Lung microvascular endothelial cell (primary cell): Measurements from ENCODE around the gene LRRC8A. TPM values are rescaled to one million over a fixed set of nuclear protein-coding genes. Genes with fewer than 3 reads are reported as not detected.
"Not testable (repeated sequence)": the region's sequence is repeated elsewhere in the genome, so short reads cannot be mapped to it uniquely, and the experiment has no call there.

Experiments used
- DNase-seq, 2 donors: peaks; one replicate each; pipeline versions ENCODE4 v3.0.0 to v3.0.0-alpha.2; 2010; ENCODE audit warnings: low read depth in 2 of 2
- total RNA-seq: library from RNA; depleted of rRNA; stranded (reverse); fragments of >200 nt; gene quantifications from 2 replicates; pipeline ENCODE4 v1.2.1, GENCODE V29; 2014

Gene LRRC8A
- total RNA-seq, 1 donor from 2014 or later = 101 TPM

DNA sequence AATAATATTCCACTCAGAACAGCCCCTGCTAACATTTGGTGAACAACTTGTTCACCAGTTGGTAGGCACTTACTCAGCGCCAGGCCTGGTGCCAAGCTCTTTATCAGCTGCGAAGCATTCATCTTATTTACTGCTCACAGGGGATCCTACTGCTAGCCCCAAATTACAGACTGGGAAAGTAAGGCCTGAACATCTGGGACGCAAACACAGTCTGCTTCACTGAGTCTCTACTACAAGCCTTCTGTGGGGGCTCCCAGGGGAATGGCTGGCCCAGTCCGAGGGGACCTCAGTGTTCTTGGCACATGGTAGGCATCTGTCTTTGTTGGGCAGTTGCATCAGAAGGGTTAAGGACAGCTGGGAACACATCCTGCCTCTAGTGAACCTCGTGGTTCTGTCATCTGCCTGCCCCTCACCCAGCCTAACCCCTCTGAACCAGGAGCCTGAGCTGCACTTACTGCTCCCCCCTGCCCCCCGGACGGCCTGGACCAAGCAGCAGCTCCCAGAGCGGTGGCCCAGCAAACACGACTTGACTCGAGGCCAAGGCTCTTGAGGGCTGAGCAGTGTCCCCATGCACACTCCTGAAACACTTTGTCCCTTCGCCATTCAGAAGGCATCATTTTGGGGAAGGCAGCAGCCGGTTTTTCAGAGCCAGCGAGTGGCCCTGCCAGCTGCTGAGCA, 38.6 kb downstream of the LRRC8A start, which contains the start of gene PHYHD1:
TSS of gene PHYHD1 (plus strand) at position 602 of the 678 bp plus-strand sequence. CDS start 1,342 bp downstream, outside the sequence.
- DNase-seq = no peak

DNA sequence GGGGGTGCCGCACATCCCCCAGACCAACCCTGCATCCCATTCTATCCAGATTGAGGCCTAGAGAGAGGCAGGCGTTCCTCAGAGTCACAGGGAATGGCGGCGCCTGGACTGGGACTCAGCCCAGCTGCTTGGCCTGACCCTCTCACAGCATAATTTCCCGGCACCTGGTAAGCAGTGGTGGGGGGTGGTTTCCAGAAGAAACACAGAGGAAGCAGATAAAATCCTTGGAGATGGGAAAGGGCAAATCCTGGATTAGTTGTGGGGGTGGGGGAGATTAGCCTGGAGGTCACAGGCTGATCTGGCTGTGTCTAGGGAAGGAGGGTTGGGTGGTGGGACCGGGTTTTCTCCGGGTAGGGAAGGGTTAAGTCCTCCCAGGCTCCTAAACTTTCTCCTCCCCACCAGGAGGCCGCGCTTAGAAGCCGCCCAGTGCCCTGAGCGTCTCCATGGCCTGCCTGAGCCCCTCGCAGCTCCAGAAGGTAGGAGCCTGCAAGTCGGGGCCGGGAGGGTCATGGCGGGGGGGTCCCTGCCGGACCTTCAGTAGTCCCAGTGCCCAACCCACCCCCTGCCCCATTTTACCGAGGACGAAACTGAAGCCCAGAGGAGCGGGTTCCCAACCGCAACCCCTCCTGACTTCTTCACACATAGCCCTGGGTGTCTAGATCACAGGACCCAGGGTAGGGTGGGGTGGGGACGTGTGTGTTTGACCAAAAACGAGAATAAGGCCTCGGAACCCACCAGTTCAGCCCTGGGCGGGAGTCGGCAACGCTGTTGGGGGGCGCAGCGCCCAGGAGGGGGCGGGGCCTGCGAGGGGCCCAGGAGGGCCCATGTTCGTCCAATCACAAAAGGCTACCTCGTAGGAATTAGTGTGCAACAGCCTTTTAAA, 40.2 kb downstream of the LRRC8A start:
- no peak for DNase-seq

DNA sequence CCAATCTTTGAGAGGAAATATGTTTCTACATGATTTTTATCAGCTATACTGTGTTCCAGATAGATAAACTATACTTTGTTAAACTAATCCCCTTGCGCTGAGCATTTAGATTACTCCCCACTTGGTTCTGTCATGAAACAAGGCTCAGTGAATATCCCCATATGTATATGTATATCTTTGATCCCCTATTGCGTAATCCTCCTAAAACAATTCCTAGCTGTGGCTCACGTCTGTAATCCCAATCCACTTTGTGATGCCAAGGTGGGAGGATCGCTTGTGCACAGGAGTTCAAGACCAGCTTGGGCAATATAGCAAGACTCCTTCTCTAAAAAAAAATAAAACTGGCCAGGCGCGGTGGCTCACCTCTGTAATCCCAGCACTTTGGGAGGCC, 41.6 kb downstream of the LRRC8A start:
- DNase-seq = no peak

DNA sequence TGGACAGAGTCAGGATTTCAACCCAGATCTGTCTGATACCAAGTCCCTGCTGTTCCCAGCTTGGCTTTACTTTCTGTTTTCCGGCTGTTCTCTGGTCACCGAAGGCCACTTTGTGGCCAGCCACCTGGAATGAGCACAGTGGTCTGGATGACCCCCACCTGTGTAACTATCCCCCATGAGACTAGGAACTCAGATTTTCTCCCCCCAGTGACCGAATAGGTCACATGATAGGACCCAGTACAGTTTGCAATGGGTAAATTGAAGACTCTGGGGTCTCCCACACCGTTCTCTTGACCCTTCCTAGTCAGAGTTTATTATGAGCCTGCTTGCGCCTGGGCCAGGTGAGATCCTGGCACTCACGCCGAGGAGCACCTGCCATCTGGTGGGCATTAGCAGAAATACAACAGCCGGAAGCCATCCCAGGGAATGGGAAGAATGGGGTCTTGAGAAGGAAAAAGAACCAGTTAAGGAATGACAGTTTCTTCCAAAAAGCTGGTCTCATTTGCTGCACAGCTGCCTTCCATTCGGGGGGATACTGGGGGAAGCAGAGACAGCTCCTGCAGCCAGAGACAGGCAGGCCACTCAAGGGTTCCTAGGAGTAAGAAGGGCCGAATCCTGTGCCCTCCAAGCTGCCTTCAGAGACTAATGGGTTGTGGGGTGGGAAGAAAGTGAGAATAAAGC, 45.9 kb downstream of the LRRC8A start:
- DNase-seq = peak; percentile 59 to 71

DNA sequence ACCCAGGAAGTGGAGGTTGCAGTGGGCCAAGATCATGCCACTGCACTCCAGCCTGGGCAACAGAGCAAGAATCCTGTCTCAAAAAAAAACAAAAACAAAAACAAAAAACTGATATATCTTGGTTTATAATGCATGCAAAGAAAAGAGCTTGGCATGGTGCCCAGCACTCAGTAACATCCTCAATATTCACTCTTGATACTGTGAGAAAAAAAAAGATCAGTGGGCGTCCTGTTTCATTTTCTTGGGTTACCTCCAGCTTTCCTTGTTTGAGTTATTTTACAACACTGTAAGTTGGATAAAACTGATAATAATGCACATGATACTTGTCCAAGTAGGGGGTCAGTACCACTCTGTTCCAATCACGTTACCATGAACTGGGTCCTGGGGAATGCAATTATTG, 46.7 kb downstream of the LRRC8A start:
- DNase-seq = no peak

DNA sequence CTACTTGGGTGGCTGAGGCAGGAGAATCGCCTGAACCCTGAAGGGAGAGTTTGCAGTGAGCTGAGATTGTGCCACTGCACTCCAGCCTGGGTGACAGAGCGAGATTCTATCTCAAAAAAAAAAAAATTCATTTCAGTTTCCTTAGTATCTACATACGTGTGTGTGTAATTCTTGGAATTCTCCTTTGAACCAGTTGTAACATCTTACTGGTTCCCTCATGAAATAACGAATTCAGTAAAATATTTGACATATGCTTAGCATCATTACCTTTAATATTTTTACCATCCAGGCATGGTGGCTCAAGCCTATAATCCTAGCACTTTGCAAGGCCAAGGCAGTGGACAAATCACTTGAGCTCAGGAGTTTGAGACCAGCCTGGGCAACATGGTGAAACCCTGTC, 47.6 kb downstream of the LRRC8A start:
- no peak for DNase-seq

DNA sequence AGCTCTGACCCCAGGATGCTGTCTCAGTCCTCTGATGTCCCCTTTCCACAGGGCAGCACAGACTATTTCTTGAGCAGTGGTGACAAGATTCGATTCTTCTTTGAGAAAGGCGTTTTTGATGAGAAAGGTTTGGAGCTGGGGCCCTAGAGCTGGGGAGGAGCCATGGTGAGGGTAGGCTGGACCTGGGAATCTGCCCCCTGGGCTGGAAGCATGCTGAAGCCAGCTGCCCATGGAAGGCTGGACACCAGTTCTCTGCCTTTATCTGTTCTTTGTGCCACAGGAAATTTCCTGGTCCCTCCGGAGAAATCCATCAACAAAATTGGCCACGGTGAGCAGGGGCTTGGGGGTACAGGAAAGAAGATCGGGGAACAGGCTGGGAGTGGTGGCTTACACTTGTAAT, 51.8 kb downstream of the LRRC8A start:
- DNase-seq = no peak

DNA sequence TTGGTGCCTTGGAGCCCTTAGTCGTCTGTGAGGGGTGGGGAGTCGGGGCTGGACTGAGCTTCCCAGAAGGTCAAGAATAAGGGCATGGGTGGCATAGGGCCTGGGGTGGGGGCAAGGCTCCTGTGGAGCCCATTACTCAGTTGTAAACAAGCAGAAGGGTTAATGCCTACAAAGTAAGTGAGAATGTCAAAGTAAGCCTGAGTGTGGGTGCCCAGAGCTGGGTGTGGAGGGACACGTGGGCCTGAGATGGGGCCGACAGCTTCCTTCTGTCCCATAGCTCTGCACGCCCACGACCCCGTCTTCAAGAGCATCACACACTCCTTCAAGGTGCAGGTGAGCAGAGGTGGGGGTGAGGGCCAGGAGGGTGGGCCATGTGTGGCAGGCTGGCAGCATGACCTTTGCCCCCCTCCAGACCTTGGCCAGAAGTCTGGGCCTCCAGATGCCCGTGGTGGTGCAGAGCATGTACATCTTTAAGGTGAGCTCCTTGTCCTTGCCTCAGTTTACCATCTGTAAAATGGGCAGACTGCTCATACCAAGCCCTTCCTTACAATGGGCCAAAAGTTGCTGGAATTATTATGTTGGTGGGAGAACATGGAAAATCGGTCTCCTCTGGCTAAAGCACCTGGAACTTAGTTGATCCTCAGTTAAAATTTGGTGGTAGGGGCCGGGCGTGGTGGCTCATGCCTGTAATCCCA, 54.4 kb downstream of the LRRC8A start:
- no peak for DNase-seq

DNA sequence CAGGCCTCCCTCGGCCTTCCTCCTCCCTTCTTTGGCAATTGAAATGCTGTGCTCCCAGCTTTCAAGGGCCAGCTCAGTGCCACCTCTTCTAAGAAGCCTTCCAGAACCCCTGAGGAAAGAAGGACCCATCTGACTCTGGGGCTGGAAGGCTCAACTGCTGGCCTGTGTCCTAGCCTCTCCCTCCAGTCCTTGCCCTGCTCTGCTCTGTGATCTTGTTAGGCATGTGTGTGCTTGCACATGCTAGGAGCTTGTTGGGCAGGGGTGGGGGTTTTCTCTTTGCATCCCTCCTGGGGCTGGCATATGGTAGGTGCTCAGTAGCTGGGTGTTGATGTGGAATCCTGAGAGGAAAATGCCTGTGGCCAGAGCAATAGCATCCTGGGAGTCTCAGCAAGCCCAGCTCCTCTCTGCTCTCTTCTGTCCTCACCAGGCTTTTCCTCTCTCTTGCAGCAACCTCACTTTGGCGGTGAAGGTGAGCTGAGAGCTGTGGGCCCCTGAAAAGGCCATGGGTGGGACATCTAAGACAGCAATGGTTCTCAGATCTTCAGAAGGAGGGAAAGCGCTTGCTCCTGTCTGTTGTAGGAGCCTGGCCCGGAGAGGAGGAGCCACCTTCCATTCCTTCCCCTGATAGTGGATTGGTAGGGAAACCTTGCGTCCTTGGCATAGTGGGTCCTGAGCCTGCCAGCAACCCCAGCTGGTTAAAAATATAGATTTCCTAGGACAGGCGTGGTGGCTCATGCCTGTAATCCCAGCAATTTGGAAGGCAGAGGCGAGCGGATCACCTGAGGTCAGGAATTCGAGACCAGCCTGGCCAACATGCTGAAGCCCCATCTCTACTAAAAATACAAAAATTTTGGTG, 55.6 kb downstream of the LRRC8A start:
- no peak for DNase-seq

DNA sequence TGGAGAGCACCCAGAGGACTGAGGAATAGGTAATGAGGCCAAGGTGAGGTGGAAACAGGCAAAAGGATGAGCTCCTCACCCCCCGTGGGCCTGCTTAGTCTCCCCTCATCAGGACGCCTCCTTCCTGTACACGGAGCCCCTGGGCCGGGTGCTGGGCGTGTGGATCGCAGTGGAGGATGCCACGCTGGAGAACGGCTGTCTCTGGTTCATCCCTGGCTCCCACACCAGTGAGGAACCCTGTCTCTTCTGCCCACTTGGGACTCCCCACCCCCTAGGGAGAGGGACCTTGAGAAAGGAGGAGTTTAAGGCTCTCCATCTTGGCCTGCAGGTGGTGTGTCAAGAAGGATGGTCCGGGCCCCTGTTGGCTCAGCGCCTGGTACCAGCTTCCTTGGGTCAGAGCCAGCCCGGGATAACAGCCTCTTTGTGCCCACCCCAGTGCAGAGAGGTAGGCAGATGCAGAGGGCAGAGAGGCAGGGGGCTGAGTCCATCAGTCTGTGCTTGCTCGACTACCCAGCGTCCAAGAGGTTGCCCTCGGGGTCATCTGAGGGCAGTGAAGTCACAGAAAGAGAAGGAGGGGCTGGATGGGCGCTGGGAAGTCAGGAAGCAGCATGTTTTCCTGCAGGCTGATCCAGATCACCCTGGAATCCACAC, 58.5 kb downstream of the LRRC8A start:
- peak; percentile 47 for DNase-seq

DNA sequence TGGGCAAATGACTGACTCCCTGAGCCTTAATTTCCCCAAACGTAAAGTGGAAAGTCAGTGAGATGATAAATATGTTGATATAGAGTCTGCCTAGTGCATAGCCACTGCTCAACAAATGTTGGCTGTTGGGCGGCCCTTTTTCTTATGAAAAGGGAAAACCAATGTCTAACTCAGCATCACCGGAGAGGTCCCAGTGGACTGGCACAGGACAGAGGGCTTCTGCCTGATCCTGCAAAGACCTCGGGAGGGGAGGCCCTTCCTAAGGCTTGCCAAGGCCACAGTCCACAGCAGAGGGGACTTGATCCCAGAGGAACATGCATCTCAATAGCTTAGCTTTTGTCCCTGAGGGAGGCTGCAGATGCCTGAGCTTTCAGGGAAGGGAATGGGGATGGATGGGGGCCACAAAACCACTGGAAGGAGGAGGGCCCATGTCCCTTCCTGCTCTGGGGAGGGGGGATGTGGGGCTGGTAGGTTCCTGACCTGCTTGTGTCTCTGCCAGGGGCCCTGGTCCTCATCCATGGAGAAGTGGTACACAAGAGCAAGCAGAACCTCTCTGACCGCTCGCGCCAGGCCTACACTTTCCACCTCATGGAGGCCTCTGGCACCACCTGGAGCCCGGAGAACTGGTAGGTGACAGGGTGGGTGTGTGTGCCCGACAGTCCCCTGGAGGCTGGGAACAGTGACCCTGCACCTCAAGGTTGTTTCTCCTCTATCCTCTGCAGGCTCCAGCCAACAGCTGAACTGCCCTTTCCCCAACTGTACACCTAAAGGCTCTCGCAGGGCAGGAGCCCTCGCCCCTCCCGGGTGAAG, 59.2 kb downstream of the LRRC8A start:
- DNase-seq = no peak

DNA sequence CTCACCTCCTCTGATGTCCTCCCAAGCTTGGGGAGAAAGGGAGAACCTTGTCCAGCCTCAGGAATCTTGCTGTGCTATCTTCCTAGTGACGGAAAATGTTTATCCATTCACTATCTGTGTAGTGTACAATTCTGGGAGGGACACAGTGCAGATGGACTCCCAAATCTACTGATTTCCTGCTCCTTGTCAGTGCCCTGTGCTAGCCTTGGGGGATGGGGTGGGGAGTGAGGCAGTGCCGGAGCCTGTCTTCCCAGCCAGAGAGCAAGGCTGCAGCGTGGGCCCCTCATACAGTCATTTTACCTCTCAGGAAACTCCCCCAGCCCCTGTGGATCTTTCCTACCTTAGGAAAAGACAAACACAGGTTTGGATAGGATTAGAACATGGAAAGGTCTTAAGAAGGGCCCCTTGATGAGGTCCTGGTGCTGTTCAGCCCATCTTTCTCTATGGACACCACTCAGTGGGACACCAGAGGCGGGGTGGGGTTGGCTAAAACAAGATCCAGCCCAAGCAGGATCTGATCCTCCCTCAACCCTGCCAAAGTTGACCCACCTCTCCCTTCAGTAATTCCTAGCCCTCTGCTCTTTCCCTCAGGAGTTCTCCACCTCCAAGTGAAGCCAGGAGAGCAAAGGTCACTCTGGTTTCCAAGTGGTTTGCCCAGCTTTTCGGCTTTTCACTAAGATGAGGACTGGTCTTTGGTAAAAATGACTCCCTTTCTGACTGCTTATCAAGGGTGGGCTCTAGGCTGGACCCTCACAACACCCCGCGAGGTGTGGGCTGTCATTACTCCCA, 62.1 kb downstream of the LRRC8A start:
- DNase-seq = no peak

DNA sequence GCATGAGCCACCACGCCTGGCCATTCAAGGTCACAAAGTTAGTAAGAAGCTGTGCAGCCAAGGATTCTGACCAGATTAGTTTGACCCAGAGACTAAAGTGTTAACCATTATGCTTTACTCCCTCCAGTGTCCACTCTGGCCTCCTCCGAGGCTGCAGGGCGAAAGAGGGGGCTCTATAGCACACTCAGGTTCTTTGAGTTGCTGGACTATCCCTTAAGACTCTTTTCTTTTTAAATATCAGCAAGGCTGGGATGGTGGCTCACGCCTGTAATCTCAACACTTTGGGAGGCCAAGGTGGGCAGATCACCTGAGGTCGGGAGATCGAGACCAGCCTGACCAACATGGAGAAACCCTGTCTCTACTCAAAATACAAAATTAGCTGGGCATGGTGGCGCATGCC, 63.0 kb downstream of the LRRC8A start:
- not testable (repeated sequence) for DNase-seq

DNA sequence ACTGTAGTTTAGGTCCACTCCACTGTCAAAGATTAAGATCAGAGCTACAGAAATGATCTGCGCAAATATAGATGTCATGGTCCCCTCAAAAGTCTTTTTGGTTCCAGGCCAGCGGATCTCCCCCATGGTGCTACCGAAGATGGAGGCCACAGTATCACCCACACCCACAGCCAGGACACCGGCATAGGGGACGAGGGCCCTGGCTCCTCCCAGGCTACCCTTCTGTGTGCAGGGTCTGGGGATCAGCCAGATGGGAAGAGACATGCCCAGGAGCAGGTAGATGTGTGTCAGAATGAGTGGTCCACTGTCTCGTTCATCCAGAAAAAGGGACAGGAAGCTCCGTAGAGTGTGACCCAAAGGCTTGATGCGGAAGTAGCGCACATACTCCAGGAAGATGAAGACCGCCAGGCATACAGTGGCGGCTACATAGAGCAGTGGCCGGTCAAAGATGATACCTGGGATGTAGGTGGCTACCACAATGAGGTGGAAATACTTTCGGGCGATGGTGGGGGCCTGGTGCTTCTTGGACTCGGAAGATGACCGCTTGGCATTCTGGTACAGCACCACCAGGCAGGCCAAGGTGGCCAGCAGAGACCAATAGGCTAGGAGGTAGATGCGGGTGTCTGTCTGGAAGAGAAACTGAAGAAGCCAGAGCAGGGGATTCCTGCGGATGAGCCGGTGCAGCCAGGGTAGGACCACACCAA, 64.0 kb downstream of the LRRC8A start:
- DNase-seq = no peak

DNA sequence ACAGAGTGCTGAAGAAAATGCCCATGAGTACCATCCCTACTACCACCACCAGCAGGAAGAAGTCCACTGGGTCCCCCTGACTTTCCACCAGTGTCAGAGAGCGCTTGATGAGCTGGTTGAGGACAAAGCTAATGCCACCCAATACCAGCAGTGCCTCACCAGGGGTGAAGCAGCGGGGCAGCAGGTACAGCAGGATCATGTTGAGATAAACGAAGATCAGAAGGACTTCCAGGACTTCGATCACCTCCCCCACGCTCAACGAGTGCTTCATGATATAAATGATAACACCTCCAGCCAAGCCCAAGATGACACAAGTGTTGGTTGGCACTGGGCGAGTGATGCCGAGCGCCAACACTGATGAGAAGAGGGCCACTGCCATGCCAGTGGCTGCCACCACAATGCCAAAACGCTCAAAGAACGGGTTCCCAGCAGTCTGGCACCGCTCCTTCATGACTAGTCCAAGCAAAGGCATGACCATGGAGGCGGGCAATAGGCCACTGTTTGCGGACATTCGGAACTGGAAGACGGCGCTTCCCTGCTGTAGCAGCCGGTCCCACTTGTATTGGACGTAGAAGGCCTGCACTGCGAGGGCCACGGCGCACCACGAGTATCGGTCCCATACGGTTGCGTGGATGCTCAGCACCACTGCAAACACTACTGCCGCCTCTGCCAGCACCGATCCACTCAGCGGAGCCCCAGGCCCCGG, 64.8 kb downstream of the LRRC8A start:
- peak; percentile 45 to 53 for DNase-seq

DNA sequence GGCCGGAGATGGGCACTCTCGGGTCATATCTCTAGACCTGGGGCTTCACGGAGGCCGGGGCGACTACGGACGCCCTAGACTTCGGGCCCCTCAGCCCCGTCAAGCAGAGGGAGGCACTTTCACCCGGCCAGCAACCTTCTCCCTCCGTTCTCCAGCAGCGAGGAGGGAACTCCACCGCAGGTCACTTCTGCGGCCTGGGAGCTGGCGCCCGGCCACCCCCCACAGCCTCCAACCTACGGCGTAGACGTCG, 65.3 kb downstream of the LRRC8A start:
- no peak for DNase-seq

DNA sequence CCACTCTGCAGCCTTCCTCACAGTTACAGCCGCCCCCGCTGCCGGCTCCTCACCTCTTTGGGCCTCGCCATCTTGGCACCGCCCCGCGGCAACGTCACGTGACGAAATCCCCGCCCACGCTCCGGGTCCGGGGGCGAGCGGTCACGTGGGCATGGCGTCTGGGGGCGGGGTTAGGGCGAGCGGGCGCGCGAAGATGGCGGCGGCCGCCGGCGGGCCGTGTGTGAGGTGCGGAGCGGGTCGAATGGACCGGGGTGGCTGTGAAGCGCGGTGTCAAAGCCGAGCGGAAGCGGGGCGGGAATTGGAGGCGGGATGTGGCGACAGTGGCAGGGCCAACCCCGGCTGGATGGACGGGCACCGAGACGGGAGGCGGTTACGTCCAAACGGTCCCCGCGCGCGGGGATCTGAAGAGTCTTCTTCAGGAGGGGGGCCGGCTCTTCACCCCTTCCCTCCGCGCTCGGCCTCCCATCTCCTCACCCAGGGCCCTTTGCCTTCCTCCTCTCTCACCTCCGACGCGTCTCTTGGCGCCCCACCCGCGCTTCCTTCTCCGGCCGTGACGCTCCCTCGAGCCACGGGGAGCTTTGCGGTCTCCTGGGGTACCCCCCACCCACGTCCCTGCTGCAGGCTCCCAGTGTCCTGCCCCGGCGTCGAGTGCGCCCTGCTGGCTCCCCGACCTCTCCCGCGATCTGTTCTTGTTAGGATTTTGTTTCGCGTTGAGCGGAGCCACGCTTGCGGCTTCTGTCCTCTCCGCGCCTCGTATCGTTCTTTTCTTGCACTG, 65.8 kb downstream of the LRRC8A start, which contains the start of the genes DOLK and NUP188:
TSS of gene DOLK (minus strand) at position 77 of the 775 bp plus-strand sequence. CDS start 300 bp downstream, outside the sequence.
TSS of gene NUP188 (plus strand) at position 173 of the 775 bp plus-strand sequence. CDS start at position 194, 21 bp downstream.
- peak; percentile 92 to 93 for DNase-seq
